GM21723 (cell line): ENCODE results near the gene CHCHD1.
"Not testable (repeated sequence)": the region's sequence is repeated elsewhere in the genome, so short reads cannot be mapped to it uniquely, and the experiment has no call there.

Source experiments
- ATAC-seq: cut with Tn5 transposase; IDR thresholded peaks from one replicate; pipeline ENCODE4 v1.9.1; 2021; ENCODE audit warnings: mild to moderate bottlenecking, moderate library complexity; ENCODE audit not compliant: unreplicated experiment

Gene CHCHD1

GRCh38 chr10:73781879-73782748 lies at the start of gene CHCHD1:
Gene CHCHD1, plus strand, starts transcription at chr10:73782048. Its CDS starts 28 bp downstream, at chr10:73782076.
- peak; percentile 54 for ATAC-seq

GRCh38 chr10:73732426-73732825 lies 49.4 kb upstream of the CHCHD1 start:
- ATAC-seq = no peak

- no peak for ATAC-seq
Measured at GRCh38 chr10:73732931-73733623, 48.8 kb upstream of the CHCHD1 start.

DNA sequence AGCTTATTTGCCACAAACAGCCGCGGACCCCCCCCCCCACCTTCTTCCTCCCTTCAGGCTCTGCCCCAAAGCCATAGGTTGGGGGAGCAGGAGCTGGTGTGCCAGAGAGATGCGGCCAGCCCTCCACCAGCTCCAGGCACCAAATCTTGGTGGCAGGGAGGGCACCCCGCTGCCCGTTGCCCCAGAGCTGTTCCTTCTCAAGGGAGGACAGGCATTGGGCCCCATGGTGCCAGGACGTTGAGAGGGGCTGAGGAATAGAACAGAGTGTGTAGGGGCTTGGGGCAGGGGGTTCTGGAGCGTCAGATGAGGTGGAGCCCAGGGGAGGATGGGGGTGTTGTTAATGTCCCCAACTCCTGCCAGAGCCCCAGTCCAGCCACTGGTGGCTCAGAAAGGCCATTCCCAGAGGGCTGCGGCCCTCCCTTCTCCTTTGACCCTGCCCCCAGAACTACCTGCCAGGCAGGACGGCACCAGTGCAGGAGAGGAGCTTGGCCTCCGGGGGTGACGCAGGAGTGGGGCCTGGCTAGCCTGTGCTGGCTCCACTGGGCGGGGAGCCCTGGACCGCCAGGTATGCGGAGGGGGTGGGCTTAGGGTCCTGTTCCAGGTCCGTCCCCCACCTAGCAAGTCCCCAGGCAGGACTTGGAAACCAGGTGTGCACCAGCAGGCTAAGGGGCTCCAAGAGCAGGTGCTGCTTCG lies 47.7 kb upstream of the CHCHD1 start:
- ATAC-seq = no peak

- ATAC-seq = no peak
Measured at GRCh38 chr10:73734796-73735305, 47.0 kb upstream of the CHCHD1 start.

DNA sequence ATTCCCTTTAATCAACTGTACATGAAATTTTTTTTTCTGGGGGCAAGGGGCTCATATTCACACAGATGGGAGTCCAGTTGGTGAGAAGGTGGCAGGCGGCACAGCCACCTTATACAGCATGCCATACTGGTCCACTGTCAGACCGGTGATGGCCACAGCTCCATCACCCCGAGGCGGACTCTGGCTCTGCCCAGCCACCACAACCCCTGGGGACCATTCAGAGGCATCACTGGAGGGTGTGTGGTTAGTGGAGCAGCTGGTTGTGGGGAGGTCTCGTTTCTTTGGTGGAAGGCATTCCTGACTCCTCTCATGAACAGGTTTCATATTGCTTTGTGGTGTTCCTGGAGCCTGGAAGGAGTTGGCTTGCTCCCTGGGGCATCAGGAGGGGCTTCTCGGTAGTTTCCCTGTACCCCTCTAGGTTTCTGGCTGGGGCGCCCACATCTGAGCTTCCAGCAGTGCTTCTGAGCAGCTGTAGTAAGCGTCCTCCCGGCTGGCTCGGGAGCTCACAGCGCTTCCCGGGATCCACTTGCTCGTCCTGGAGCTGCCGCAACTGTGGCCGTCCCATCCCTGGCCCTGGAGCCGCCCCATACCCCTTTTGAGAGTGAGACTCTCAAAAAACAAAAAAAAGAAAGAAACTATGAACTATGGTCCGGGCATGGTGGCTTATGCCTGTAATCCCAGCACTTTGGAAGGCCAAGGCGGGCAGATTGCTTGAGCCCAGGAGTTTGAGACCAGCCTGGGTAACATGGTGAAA lies 41.2 kb upstream of the CHCHD1 start:
- not testable (repeated sequence) for ATAC-seq

- no peak for ATAC-seq
Measured at GRCh38 chr10:73742454-73742734, 39.5 kb upstream of the CHCHD1 start.

GRCh38 chr10:73743327-73743904 lies 38.4 kb upstream of the CHCHD1 start:
- no peak for ATAC-seq

- peak; percentile 86 for ATAC-seq
Measured at GRCh38 chr10:73743905-73744663, 37.8 kb upstream of the CHCHD1 start, which contains the start of gene SEC24C. Gene SEC24C, plus strand, starts transcription at chr10:73744372. Its CDS starts 2,461 bp downstream, at chr10:73746833.

DNA sequence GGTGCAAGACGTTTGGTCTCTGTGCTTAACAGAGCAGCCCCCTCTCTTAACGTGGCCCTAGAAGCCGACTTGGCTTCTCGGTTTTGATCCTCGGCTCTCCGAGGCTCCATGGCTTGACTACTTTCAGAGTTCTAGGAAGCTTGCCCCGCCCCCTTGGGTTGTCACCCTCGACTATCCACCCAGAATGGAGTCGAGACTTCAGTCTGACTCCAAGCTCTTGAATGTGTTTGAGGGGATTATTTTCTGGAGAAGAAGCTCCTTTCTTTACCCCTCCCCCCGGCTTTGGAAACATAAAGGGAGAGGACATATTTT lies 37.2 kb upstream of the CHCHD1 start:
- ATAC-seq = peak; percentile 41

GRCh38 chr10:73746721-73747120 lies 35.1 kb upstream of the CHCHD1 start:
- ATAC-seq = no peak

DNA sequence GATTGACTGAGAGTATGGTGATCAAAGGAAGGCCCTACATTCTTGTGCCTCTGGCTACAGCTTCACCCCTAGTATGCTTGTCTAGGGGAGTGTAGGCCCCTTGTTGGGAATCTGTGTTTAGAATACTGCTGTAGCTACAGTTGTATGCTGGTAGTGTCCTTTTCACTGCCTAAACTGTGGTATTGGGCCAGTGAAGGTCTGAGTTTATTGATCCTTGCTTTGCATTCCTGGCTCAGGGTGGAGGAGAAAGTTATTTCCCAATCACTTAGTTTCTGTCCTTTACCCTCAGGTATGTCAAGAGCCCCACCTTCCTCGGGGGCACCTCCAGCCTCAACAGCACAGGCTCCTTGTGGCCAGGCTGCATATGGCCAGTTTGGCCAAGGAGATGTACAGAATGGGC lies 31.0 kb upstream of the CHCHD1 start:
- ATAC-seq = no peak

DNA sequence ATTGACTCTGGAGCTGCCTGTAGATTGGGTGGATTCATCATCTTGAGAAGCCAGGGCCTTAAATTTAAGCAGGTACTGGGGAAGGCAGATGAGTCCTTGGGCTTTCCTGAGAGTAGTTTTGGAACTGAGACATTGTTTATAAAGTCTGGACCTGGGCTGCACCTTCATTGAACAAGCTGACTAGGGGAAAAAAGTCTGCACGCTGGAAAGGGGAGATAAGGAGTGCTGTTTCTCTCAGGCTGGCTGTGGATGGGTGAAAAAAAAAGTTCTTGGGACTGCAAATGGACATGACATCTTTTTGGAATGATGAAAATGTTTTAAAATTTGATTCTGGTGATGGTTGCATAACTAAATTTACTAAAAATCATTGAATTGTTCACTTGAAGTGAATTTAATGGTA lies 25.7 kb upstream of the CHCHD1 start:
- ATAC-seq = no peak

DNA sequence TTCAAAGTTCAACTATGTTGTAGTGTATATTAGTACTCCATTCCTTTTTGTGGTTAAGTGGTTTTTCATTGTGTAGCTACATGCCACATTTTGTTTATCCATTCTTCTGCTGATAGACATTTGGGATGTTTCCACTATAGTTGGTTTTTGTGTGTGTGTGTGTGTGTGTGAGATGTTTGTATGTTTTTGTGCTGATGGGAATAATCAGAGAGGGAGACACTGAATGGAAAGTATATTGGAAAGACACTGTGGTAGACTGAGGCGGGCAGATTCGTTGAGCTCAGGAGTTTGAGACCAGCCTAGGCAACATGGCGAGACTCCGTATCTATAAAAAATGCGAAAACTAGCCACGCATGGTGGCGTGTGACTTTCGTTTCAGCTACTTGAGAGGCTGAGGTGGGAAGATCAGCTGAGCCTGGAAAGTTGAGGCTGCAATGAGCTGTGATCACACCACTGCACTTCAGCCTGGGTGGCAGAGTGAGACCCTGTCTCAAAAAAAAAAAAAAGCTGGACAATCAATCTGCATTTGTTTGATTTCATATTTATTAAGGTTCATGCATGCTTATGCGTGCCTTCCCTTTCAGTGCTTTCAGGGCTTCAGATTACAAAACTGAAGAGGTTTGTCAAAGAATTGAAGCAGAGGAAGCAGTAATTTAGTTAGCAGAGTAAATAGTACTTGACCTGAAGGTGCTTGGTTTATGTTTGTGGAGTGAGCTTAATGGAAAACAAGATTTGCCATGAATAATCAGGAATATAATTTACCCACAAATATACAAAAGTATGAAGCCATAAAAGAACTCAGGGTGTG lies 22.9 kb upstream of the CHCHD1 start:
- no peak for ATAC-seq

- no peak for ATAC-seq
Measured at GRCh38 chr10:73759512-73760115, 22.2 kb upstream of the CHCHD1 start.

- no peak for ATAC-seq
Measured at GRCh38 chr10:73761781-73762180, 20.1 kb upstream of the CHCHD1 start.

- ATAC-seq = no peak
Measured at GRCh38 chr10:73762915-73763314, 18.9 kb upstream of the CHCHD1 start.

DNA sequence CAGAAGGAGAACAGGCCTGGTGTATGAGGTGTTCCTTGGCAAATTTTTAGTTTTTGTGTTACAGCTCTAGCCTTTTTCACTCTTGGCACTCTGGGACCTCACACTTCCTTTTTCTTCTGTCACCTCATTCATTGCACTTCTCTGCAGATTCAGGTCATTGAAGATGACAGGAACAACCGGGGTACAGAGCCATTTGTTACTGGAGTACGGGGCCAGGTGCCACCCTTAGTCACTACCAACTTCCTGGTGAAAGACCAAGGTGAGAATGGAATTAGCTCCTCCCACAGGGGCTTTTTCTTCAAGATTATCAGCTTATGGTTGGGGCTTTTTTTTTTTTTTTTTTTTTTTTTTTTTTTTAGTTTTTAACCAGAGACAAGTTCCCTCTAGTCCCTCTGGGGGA lies 18.5 kb upstream of the CHCHD1 start:
- ATAC-seq = no peak

DNA sequence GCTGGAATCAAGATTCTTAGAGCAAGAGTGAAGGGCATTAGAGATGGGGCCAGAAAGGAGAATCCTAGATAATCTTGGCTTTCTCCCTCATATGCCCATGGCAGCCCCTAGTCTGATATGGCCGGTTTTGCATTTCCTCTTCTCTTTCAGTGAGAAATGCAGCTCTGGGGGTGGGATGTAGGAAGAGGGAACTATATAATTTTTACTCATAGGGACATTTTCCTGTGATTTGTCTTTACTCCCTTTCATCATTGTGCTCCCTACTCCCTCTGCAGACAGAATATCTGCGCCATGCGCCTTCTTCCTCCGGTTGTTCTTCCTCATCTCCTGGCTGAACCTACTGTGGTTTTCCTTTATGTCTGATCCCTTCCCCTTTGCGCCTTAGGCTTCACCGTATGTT lies 16.8 kb upstream of the CHCHD1 start:
- no peak for ATAC-seq
